GM12878 (cell line): ENCODE data around the gene RYR2. TPM values are rescaled to one million over a fixed set of nuclear protein-coding genes. Genes with fewer than 3 reads are reported as not detected.

ENCODE experiments used
- ATAC-seq: fragments of 200-7000 bp; cut with Tn5 transposase; 3 replicates; pipeline ENCODE4 v1.9.1; 2020; ENCODE audit warnings: mild to moderate bottlenecking, moderate library complexity
- BruUV-seq: library from RNA; stranded (reverse); fragments of 400-500 nt; replicated peaks from 2 replicates; lab custom pipeline; 2021; lab: Mats Ljungman, UMichigan
- CTCF ChIA-PET: fragments of 300-600 bp; sonication (Branson Sonifier 250); formaldehyde crosslinking; extraction: SDS; loops from one replicate; lab custom pipeline; 2021; ENCODE audit warnings: inconsistent platforms; lab: Yijun Ruan, JAX
- POLR2A ChIA-PET: fragments of 350-600 bp; formaldehyde crosslinking; extraction: SDS; loops from one replicate; lab custom pipeline; 2021; ENCODE audit warnings: inconsistent platforms; lab: Charles Lee
- RAD21 ChIA-PET: fragments of 300-600 bp; sonication (Branson Sonifier 250); formaldehyde crosslinking; loops from one replicate; lab custom pipeline; 2023; ENCODE audit warnings: antibody characterized with exemption; ENCODE audit not compliant: unreplicated experiment; lab: Charles Lee
- SMC1A ChIA-PET: fragments of 300-600 bp; sonication (Branson Sonifier 250); formaldehyde crosslinking; loops from one replicate; lab custom pipeline; 2023; ENCODE audit not compliant: unreplicated experiment, uncharacterized antibody; lab: Charles Lee
- DNase-seq: peaks from one replicate; pipeline ENCODE4 v3.0.0-alpha.2; 2011; ENCODE audit warnings: low read depth, low spot score
- FAIRE-seq: peaks from 3 replicates; lab custom pipeline; 2011; peaks lifted over from hg19 to GRCh38; lab: Jason Lieb, UNC
- H2AFZ ChIP-seq: 2 replicates; pipeline ENCODE4 v1.6.0; 2011; ENCODE audit warnings: low read depth, low read length, control low read depth; ENCODE audit not compliant: control insufficient read depth
- H3K27ac ChIP-seq: 2 replicates; pipeline ENCODE4 v1.5.1; 2011; ENCODE audit warnings: control low read depth; ENCODE audit not compliant: control insufficient read depth, insufficient read depth
- H3K27me3 ChIP-seq, 2 experiments: replicated peaks in 1 of 2; 2 replicates each; pipeline versions ENCODE4 v1.6.0 to v1.6.1; 2011; ENCODE audit warnings: low read length in 1 of 2; ENCODE audit not compliant: control insufficient read depth in 2 of 2, insufficient read depth in 2 of 2
- H3K36me3 ChIP-seq, 2 experiments: 2 replicates each; pipeline ENCODE4 v1.5.1; 2011; ENCODE audit warnings: low read length in 1 of 2; ENCODE audit not compliant: control insufficient read depth in 2 of 2, insufficient read depth in 2 of 2
- H3K4me1 ChIP-seq: 2 replicates; pipeline ENCODE4 v1.6.1; 2011; ENCODE audit warnings: mild to moderate bottlenecking, low read length, moderate library complexity, mixed read lengths; ENCODE audit not compliant: control insufficient read depth, insufficient read depth
- H3K4me2 ChIP-seq: 2 replicates; pipeline ENCODE4 v1.6.0; 2011; ENCODE audit warnings: control low read depth; ENCODE audit not compliant: control insufficient read depth, insufficient read depth
- H3K4me3 ChIP-seq: fragments of 200-600 bp; sonication (generic); 2 replicates; pipeline ENCODE4 v1.5.1; 2016
- H3K79me2 ChIP-seq: 2 replicates; pipeline ENCODE4 v1.6.0; 2011; ENCODE audit warnings: low read length; ENCODE audit not compliant: control insufficient read depth, insufficient read depth
- H3K9ac ChIP-seq: 2 replicates; pipeline ENCODE4 v1.8.0; 2011; ENCODE audit warnings: low read length, control low read depth, mixed read lengths; ENCODE audit not compliant: control insufficient read depth, insufficient read depth
- H3K9me3 ChIP-seq: replicated peaks from 3 replicates; pipeline ENCODE4 v1.5.1; 2011; ENCODE audit warnings: mild to moderate bottlenecking, low read length; ENCODE audit not compliant: control insufficient read depth, insufficient read depth
- H4K20me1 ChIP-seq: 2 replicates; pipeline ENCODE4 v1.6.0; 2011; ENCODE audit not compliant: control insufficient read depth, insufficient read depth
- HDGF ChIP-seq: fragments of 450-650 bp; IDR thresholded peaks from 2 replicates; pipeline ENCODE4 v1.6.1; 2016; ENCODE audit warnings: antibody characterized with exemption
- KLF5 ChIP-seq: fragments of 450-650 bp; IDR thresholded peaks from 2 replicates; pipeline ENCODE4 v1.6.1; 2014; ENCODE audit warnings: mild to moderate bottlenecking; ENCODE audit not compliant: partially characterized antibody
- NBN ChIP-seq: fragments of 450-650 bp; IDR thresholded peaks from 2 replicates; pipeline ENCODE4 v1.6.1; 2016
- RAD51 ChIP-seq: fragments of 450-650 bp; IDR thresholded peaks from 2 replicates; pipeline ENCODE4 v1.6.1; 2016; ENCODE audit warnings: moderate library complexity, mild to moderate bottlenecking, inconsistent platforms
- ZNF207 ChIP-seq: fragments of 450-650 bp; IDR thresholded peaks from 2 replicates; pipeline ENCODE4 v1.6.1; 2014; ENCODE audit warnings: antibody characterized with exemption, mild to moderate bottlenecking, borderline replicate concordance
- WGBS: methylation state at CpG from one replicate; pipeline ENCODE4 v1.1.6; 2016; ENCODE audit warnings: low lambda C conversion rate; ENCODE audit not compliant: insufficient replicate concordance, insufficient coverage; ENCODE audit errors: missing lambda C conversion rate; 5-methylcytosine and 5-hydroxymethylcytosine counted together
- in situ Hi-C: fragments of 300-500 bp; cut with MboI; formaldehyde crosslinking; loops from 9 replicates; pipeline ENCODE4 v1.14.3; 2018; ENCODE audit warnings: mixed read lengths
- intact Hi-C: fragments of 100-400 bp; cut with micrococcal nuclease; formaldehyde crosslinking; loops from one replicate; pipeline ENCODE4 v1.14.2; 2022; ENCODE audit not compliant: unreplicated experiment
- polyA plus RNA-seq, 11 experiments: library from polyadenylated mRNA; depleted of rRNA in 4 of 11; unstranded in 6 of 11; stranded (reverse) in 5 of 11; fragments of >200 nt; fragmentation: Nextera tagmentation in 4 of 11; fragmentation: Illumina TruSeq in 1 of 11; extraction: Ambion mirVana in 4 of 11; extraction: Trizol in 1 of 11; gene quantifications; 1 replicate in 1 of 11; 2 replicates in 10 of 11; pipeline versions ENCODE4 v1.2.1 to v1.2.3, GENCODE V29; 2011 to 2016; ENCODE audit warnings: inconsistent platforms in 2 of 11, missing spikeins in 2 of 11, low read depth in 1 of 11
- total RNA-seq, 4 experiments: library from RNA; depleted of rRNA in 3 of 4; stranded (reverse); fragments of >200 nt in 3 of 4; fragmentation: Illumina TruSeq in 1 of 4; extraction: Trizol in 1 of 4; gene quantifications; 2 replicates each; pipeline versions ENCODE4 v1.2.1 to v1.2.3, GENCODE V29; 2013 to 2021
- TF ChIP-seq, protein P1 (sequence below): fragments of 450-650 bp; IDR thresholded peaks from 2 replicates; pipeline ENCODE4 v1.6.1; 2018; ENCODE audit warnings: mild to moderate bottlenecking, low read depth, moderate library complexity; ENCODE audit not compliant: partially characterized antibody
- TF ChIP-seq, protein P2 (sequence below): fragments of 150-350 bp; IDR thresholded peaks from 2 replicates; pipeline ENCODE4 v1.6.1; 2016; ENCODE audit warnings: low read depth, low read length

Gene RYR2
- total and polyA plus RNA-seq, 10 of the 15 experiments (the other 5 are each of a cell fraction or from before 2014, with no cell fraction given), result 0.01 to 0.04 TPM; not detected in 8

DNA sequence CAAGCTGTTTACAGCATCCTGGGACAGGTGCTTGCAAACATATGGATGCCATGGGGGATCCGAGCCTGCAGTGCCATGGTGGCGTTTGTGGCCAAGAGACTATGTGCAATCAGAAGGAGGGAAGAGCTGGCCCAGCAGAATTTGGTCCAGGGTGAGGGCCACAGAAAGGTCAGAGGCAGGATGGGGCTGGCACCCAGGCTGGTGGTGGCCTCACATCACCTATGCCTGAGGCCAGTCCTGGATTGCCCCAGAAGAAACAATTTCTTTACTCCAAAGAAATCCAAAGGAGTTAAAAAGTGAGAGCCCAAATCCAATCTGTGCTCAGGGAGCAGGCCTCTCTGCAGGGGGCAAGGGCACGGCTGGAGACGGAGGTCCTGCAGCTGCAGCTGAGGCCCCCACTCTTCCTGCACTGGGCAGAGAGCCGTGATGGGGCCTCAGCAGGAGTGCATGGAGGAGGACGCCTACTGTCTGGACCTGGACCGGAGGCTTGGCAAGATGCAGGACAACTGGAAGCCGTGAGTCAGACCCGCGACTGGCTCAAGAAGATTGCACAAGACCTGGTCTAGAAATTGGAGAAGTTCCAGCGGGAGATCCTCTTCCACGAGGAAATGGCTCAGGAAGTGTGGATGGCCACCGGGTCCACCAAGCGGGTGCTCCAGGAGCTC, 163.5 kb downstream of the RYR2 start (continued):
- TF ChIP-seq, protein P1, sequence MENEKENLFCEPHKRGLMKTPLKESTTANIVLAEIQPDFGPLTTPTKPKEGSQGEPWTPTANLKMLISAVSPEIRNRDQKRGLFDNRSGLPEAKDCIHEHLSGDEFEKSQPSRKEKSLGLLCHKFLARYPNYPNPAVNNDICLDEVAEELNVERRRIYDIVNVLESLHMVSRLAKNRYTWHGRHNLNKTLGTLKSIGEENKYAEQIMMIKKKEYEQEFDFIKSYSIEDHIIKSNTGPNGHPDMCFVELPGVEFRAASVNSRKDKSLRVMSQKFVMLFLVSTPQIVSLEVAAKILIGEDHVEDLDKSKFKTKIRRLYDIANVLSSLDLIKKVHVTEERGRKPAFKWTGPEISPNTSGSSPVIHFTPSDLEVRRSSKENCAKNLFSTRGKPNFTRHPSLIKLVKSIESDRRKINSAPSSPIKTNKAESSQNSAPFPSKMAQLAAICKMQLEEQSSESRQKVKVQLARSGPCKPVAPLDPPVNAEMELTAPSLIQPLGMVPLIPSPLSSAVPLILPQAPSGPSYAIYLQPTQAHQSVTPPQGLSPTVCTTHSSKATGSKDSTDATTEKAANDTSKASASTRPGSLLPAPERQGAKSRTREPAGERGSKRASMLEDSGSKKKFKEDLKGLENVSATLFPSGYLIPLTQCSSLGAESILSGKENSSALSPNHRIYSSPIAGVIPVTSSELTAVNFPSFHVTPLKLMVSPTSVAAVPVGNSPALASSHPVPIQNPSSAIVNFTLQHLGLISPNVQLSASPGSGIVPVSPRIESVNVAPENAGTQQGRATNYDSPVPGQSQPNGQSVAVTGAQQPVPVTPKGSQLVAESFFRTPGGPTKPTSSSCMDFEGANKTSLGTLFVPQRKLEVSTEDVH, result no peak

DNA sequence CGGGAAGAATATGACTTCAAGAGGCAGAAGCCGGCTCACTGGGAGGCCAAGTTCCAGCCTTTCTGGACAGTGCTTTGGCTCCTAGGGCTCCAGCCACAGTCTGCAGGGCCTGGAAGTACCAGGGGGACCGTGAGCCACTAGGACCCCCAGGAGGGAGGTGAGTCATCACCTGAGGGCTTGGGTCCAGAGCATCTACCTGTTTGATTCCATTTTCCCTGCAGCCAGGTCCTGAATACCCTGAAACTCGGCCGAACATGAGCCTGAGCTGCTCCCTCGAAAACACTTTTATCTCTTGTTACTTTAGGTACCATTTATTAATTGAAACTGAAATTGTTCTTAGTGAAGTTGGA, 164.1 kb downstream of the RYR2 start:
- no peak overlapping the region for H3K4me3 ChIP-seq
- FAIRE-seq (no peak), ATAC-seq (no peak), DNase-seq (no peak)
- intact Hi-C loops, result no loop called here
- H3K9me3 ChIP-seq, result no peaks in the 10 kb centered on the region
- H2AFZ ChIP-seq, result no peak overlapping the region
- ChIA-PET POLR2A (no interaction called here), SMC1A (no interaction called here), CTCF (no interaction called here), RAD21 (no interaction called here)
- no peaks in the 10 kb centered on the region; a peak in 1 of 4 replicates for H3K27me3 ChIP-seq
- no peaks in the 10 kb centered on the region; the same call in 1 of the 2 replicates for H4K20me1 ChIP-seq
- H3K36me3 ChIP-seq, result no peaks in the 10 kb centered on the region
- no peak overlapping the region for H3K4me2 ChIP-seq
- no TSS peak for BruUV-seq
- H3K27ac ChIP-seq, result no peak overlapping the region
- 27% methylated on average over 6 of the region's 6 CpGs for WGBS
- TF ChIP-seq NBN (no peak), ZNF207 (no peak), RAD51 (no peak), HDGF (no peak), KLF5 (no peak)
- TF ChIP-seq, protein P2, sequence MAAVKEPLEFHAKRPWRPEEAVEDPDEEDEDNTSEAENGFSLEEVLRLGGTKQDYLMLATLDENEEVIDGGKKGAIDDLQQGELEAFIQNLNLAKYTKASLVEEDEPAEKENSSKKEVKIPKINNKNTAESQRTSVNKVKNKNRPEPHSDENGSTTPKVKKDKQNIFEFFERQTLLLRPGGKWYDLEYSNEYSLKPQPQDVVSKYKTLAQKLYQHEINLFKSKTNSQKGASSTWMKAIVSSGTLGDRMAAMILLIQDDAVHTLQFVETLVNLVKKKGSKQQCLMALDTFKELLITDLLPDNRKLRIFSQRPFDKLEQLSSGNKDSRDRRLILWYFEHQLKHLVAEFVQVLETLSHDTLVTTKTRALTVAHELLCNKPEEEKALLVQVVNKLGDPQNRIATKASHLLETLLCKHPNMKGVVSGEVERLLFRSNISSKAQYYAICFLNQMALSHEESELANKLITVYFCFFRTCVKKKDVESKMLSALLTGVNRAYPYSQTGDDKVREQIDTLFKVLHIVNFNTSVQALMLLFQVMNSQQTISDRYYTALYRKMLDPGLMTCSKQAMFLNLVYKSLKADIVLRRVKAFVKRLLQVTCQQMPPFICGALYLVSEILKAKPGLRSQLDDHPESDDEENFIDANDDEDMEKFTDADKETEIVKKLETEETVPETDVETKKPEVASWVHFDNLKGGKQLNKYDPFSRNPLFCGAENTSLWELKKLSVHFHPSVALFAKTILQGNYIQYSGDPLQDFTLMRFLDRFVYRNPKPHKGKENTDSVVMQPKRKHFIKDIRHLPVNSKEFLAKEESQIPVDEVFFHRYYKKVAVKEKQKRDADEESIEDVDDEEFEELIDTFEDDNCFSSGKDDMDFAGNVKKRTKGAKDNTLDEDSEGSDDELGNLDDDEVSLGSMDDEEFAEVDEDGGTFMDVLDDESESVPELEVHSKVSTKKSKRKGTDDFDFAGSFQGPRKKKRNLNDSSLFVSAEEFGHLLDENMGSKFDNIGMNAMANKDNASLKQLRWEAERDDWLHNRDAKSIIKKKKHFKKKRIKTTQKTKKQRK, result no peak
- H3K79me2 ChIP-seq, result no peaks in the 10 kb centered on the region
- in situ Hi-C loops, result no loop called here
- no peaks in the 10 kb centered on the region for H3K4me1 ChIP-seq
- H3K9ac ChIP-seq, result no peak overlapping the region
